Activated T-helper 1 cell treated with anti-CD3 and anti-CD28 coated beads, Interleukin-12 subunit alpha, Interleukin-12 subunit beta, Interleukin-2, Interleukin-4 antibody, amounts not matched to agents 30 ng/mL and 10 ng/mL and 1 ng/mL, durations not matched to agents 14 hours and 24 hours and 36 hours (primary cell): ENCODE results near the gene ACBD6. TPM values are rescaled to one million over a fixed set of nuclear protein-coding genes. Genes with fewer than 3 reads are reported as not detected.
"Not testable (repeated sequence)": the region's sequence is repeated elsewhere in the genome, so short reads cannot be mapped to it uniquely, and the experiment has no call there.

ENCODE experiments used
- DNase-seq: peaks from one replicate; pipeline ENCODE4 v3.0.0; 2021; ENCODE audit warnings: low spot score
- H3K27ac Mint-ChIP-seq: one replicate; pipeline ENCODE4 v1.8.0; 2021; ENCODE audit warnings: mild to moderate bottlenecking, mixed read lengths
- H3K27me3 Mint-ChIP-seq: one replicate; pipeline ENCODE4 v1.8.0; 2022; ENCODE audit warnings: mild to moderate bottlenecking, moderate library complexity, mixed read lengths; ENCODE audit not compliant: insufficient read depth
- H3K36me3 Mint-ChIP-seq: one replicate; pipeline ENCODE4 v1.8.0; 2021; ENCODE audit warnings: low read depth, mixed read lengths
- H3K4me1 Mint-ChIP-seq: one replicate; pipeline ENCODE4 v1.8.0; 2021; ENCODE audit warnings: low read depth, mixed read lengths
- H3K4me3 Mint-ChIP-seq: one replicate; pipeline ENCODE4 v1.8.0; 2021; ENCODE audit warnings: mild to moderate bottlenecking, moderate library complexity, mixed read lengths
- H3K9me3 Mint-ChIP-seq: one replicate; pipeline ENCODE4 v1.8.0; 2021; ENCODE audit warnings: mixed read lengths
- intact Hi-C: fragments of 100-400 bp; cut with micrococcal nuclease; formaldehyde crosslinking; loops from one replicate; pipeline ENCODE4 v1.15.1; 2024
- total RNA-seq: library from RNA; stranded (reverse); gene quantifications from 2 replicates; pipeline ENCODE4 v1.2.3, GENCODE V29; 2022

ACBD6 gene
- total RNA-seq, 1 donor from 2014 or later, result 49.4 TPM

DNA sequence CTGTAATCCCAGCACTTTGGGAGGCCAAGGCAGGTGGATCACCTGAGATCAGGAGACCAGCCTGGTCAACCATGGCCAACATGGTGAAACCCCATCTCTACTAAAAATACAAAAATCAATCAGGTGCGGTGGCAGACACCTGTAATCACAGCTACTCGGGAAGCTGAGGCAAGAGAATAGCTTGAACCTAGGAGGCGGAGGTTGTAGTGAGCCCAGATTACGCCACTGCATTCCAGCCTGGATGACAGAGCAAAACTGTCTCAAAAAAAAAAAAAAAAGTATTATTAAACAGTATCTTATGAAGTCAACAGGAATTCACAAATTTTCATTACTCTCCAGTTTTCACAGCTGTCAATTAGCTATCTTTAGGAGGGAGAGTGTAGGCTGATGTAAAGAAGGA, 3.8 kb downstream of the ACBD6 start:
- peaks cover 18% of the 10 kb centered on the region for H3K36me3 Mint-ChIP-seq
- H3K9me3 Mint-ChIP-seq, result no peaks in the 10 kb centered on the region
- H3K27me3 Mint-ChIP-seq, result no peaks in the 10 kb centered on the region
- H3K4me3 Mint-ChIP-seq, result no peak overlapping the region
- DNase-seq, result no peak
- no peak overlapping the region for H3K27ac Mint-ChIP-seq
- intact Hi-C loops, result no loop called here
- peaks cover 28% of the 10 kb centered on the region for H3K4me1 Mint-ChIP-seq

DNA sequence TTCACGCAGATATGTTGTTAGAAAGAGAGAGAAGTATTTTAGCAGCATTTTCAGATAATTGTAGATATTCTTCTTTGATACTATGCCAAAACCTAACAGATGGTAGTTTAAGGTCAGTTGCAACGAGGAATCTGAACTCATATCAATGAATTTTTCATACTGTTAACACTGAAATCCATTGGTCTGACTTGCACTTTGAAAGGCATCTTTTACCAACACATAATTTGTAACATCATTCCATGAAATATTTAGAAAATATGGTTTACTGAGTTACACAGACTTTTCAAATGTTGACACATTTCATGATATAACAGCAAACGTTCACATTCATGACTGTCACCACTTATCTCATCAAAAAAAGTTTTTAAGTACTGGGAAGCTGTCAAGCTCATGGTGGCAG, 4.6 kb downstream of the ACBD6 start:
- peaks cover 20% of the 10 kb centered on the region for H3K4me1 Mint-ChIP-seq
- H3K9me3 Mint-ChIP-seq, result no peaks in the 10 kb centered on the region
- no peak overlapping the region for H3K27ac Mint-ChIP-seq
- no peak overlapping the region for H3K4me3 Mint-ChIP-seq
- no peak for DNase-seq
- intact Hi-C loops, result no loop called here
- peaks cover 22% of the 10 kb centered on the region for H3K36me3 Mint-ChIP-seq
- no peaks in the 10 kb centered on the region for H3K27me3 Mint-ChIP-seq

DNA sequence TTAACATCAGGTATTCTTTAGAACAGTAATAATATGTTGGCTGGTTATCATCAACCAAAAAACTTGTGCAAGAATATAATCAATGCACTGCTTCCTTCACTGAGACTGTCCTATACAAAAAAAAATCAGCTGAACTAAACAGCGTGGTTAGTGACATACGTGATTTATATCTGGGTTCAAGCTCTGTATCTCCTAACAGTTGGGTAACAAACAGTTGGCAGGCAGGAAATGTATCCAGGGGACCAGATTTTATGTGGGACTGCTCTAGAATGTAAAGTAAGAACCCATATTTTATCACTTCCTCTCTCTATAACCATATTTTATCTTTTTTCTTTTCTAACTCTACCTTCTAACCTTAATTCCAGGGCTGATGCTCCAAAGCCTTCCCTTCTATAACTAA, 8.0 kb downstream of the ACBD6 start:
- intact Hi-C loops, result no loop called here
- no peaks in the 10 kb centered on the region for H3K9me3 Mint-ChIP-seq
- H3K4me3 Mint-ChIP-seq, result no peak overlapping the region
- no peak overlapping the region for H3K27ac Mint-ChIP-seq
- no peak for DNase-seq
- H3K4me1 Mint-ChIP-seq, result peaks cover 5% of the 10 kb centered on the region
- no peaks in the 10 kb centered on the region for H3K27me3 Mint-ChIP-seq
- H3K36me3 Mint-ChIP-seq, result peaks cover 17% of the 10 kb centered on the region

DNA sequence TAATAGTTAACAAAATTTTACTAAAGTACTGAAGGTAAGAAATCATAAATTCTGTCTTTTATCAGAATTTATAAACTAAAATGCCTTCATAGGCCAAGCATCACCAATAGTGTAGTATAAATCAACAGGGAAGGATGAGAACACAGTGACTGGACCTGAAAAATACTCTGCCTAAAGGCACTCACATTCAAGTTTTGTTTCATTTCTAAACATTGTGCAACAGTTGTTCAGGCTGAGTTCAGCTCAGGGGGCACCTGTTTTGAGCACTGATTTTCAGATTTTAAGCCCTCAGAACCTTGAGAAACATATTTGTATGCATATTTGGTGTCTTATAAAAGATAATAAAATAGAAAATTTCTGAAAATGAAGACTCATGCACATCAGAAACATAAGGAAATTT, 12.4 kb downstream of the ACBD6 start:
- Mint-ChIP-seq H3K4me1 (peaks cover 10% of the 10 kb centered on the region), H3K27me3 (no peaks in the 10 kb centered on the region), H3K36me3 (peaks cover 30% of the 10 kb centered on the region), H3K27ac (no peak overlapping the region), H3K9me3 (no peaks in the 10 kb centered on the region), H3K4me3 (no peak overlapping the region)
- intact Hi-C loops, result no loop called here
- DNase-seq, result no peak

DNA sequence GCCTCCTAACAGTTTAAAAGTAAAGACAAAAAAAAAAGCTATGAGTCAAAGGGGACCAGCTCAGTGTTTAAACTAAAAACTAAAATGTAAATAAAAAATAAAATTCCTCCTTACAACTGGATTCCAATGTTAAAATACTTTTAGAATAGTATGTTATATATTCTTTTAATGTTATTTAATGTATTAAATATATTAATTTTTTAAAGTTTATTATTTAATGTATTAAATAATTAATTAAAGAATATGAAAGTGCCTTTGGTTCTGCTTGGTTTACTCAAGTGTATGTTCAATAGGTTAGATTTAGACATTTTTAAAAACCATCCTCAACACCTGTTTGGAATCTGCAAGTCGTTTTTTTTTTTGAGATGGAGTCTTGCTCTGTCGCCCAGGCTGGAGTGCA, 13.1 kb downstream of the ACBD6 start:
- no peak overlapping the region for H3K4me3 Mint-ChIP-seq
- intact Hi-C loops, result no loop called here

DNA sequence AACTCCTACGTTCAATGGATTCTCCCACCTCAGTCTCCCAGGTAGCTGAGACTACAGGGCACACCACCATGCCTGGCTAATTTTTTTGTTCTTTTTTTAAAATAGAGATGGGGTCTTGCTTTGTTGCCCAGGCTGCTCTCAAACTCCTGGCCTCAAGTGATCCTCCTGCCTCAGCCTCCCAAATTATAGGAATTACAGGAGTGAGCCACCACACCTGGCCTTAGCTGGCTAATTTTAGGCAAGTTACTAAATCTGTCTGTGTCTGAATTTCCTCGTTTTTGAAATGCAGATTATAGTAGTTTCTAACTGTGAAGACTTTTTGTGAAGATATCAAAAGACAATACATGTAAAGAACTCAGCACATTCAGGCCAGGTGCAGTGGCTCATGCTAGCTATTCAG, 13.7 kb downstream of the ACBD6 start:
- Mint-ChIP-seq H3K4me3 (no peak overlapping the region), H3K27ac (no peak overlapping the region), H3K4me1 (peaks cover 5% of the 10 kb centered on the region), H3K36me3 (peaks cover 25% of the 10 kb centered on the region), H3K9me3 (no peaks in the 10 kb centered on the region), H3K27me3 (no peaks in the 10 kb centered on the region)
- DNase-seq, result no peak
- intact Hi-C loops, result no loop called here

More for the DNA sequence above, 13.1 kb downstream of the ACBD6 start:
- DNase-seq, result no peak
- Mint-ChIP-seq H3K36me3 (peaks cover 28% of the 10 kb centered on the region), H3K4me1 (peaks cover 5% of the 10 kb centered on the region), H3K9me3 (no peaks in the 10 kb centered on the region), H3K27ac (no peak overlapping the region), H3K27me3 (no peaks in the 10 kb centered on the region)

DNA sequence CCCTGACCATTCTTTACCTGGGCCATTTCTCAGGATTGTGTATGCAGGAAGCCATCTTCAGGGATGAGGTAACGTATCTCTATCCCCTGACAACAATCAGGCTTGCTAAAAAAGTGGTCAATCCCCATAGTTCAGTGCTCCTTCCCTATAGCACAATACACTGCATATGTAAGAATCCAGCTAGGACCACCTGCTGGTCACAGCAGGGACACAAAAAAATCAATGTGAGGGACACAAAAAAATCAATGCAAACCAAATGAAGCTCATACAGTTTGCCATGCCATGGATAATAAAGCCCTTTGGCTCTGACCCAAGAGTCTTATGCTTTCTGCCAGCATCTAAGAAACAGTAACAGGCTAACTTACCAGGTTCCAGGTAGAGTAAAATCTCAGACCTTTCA, 16.3 kb downstream of the ACBD6 start:
- DNase-seq, result no peak
- intact Hi-C loops, result no loop called here
- Mint-ChIP-seq H3K4me1 (peaks cover 18% of the 10 kb centered on the region), H3K4me3 (no peak overlapping the region), H3K36me3 (peaks cover 16% of the 10 kb centered on the region), H3K27me3 (no peaks in the 10 kb centered on the region), H3K9me3 (no peaks in the 10 kb centered on the region), H3K27ac (no peak overlapping the region)

DNA sequence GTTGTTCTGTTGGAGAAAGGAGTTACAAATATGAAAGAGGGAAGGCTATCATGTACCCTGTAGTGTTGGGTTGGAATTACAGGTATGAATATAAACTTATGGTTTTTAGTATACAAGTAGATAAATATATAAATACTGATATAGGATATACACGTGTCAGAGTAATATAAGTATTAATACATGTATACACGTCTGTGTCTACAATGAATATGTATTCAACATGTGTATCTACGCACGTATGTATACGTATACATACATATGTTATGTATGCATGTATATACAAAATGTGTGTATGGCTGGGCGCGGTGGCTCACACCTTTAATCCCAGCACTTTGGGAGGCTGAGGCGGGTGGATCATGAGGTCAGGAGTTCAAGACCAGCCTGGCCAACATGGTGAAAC, 17.9 kb downstream of the ACBD6 start:
- Mint-ChIP-seq H3K4me1 (peaks cover 18% of the 10 kb centered on the region), H3K36me3 (peaks cover 16% of the 10 kb centered on the region)
- intact Hi-C loops, result loop anchor here (5.0 kb wide), 2 partner anchors 617 to 777 kb away; no protein-coding TSS in a partner anchor

DNA sequence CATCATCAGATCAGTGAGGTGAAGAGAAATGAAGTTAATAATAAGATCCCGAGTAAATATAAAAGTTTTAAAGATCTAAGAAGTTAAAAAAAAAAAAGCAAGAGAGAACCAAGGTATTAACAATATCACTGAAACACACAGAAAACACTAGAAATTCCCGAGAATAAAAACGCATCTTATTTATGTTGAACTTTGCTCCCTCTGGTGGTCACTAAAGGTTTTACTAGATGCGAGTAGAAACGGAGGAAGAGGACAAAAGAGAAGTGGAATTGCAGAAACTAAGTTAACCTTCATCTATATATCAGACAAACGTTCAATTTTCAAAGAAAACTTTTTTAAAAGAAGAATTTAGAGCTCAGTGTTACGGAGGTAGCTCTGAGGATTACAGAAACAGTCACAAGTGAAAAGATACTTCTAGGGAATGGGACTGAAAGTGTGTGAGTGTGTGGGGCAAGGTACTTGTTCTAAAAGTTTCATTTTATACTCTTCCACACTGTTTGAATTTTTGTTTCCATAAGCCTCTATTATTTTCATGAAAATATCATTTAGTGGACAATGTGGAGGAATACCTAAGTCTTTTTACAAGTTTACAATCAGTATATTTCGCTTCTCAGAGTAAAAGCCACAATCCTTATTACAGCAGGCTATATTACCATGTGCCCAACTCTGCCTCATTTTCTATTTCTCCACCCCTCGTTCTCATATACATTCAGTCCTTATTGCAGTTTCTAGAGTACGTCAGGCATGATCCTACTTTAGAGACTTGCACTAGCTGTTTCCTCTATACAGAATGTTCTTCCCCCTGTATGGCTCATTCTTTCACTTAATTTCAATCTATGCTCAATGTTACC, 19.7 kb downstream of the ACBD6 start:
- Mint-ChIP-seq H3K4me1 (peaks cover 18% of the 10 kb centered on the region), H3K27ac (no peak overlapping the region), H3K9me3 (no peaks in the 10 kb centered on the region), H3K4me3 (no peak overlapping the region), H3K36me3 (peaks cover 18% of the 10 kb centered on the region), H3K27me3 (no peaks in the 10 kb centered on the region)
- DNase-seq, result no peak
- intact Hi-C loops, result loop anchor here (1.0 to 5.0 kb wide), 4 partner anchors 117 to 775 kb away; no protein-coding TSS in a partner anchor

More for the DNA sequence above, 17.9 kb downstream of the ACBD6 start:
- Mint-ChIP-seq H3K27me3 (no peaks in the 10 kb centered on the region), H3K9me3 (no peaks in the 10 kb centered on the region), H3K4me3 (no peak overlapping the region), H3K27ac (no peak overlapping the region)
- DNase-seq, result no peak

DNA sequence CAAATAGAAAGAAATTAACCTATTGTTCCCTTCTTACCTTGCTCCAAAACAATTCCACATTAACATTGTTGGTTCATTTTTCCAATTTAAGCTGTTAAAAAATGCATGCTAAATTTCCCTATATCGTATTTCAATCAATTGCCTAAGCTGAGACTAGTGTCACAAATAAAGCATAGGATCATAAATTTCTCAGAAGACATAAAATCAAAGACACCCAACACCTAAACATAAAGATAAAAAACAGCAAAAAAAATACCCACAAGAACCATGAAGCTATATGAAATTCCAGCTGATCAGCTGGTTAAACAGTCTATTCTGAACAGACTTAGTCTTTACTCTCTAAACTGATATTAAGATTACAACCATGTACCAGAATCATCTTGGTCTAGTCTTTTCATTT, 32.3 kb downstream of the ACBD6 start:
- Mint-ChIP-seq H3K4me3 (no peak overlapping the region), H3K27ac (no peak overlapping the region), H3K36me3 (peaks cover 6% of the 10 kb centered on the region), H3K9me3 (peaks cover 1% of the 10 kb centered on the region), H3K27me3 (no peaks in the 10 kb centered on the region), H3K4me1 (no peaks in the 10 kb centered on the region)
- no peak for DNase-seq
- intact Hi-C loops, result no loop called here

DNA sequence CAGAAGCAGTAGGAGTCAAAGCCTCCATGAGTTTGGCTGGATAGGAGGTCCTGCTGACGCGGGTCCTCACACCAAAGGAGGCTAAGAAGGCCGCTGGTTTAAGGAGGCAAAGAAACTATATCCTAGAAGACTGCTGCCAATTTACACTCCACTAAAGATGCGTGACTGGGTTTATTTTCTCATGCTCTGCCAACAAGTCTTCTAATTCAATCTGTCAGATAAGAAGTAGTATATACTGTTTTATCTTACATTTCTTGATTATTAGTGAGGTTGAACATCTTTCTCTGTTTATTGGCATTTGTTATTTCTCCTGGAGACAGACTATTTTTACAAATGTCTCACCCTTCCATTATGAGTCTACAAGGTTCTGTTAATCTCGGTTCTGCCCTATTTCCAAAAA, 34.1 kb downstream of the ACBD6 start:
- Mint-ChIP-seq H3K36me3 (peaks cover 10% of the 10 kb centered on the region), H3K27ac (no peak overlapping the region), H3K4me3 (no peak overlapping the region), H3K4me1 (no peaks in the 10 kb centered on the region), H3K27me3 (no peaks in the 10 kb centered on the region), H3K9me3 (peaks cover 16% of the 10 kb centered on the region)
- intact Hi-C loops, result no loop called here
- no peak for DNase-seq

DNA sequence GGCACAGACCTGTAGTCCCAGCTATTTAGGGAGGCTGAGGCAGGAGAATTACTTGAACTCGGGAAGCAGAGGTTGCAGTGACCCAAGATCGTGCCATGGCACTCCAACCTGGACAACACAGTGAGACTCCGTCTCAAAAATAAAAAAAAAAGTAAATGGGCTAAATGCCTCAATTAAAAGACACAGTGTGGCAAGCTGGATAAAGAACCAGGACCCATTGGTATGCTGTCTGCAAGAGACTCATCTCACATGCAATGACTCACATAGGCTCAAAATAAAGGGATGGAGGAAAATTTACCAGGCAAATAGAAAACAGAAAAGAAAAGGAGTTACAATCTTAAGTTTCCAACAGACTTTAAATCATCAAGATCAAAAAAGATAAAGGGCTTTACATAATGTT, 40.3 kb downstream of the ACBD6 start:
- H3K27ac Mint-ChIP-seq, result no peak overlapping the region
- H3K27me3 Mint-ChIP-seq, result no peaks in the 10 kb centered on the region
- no peak overlapping the region for H3K4me3 Mint-ChIP-seq
- no peak for DNase-seq
- H3K9me3 Mint-ChIP-seq, result peaks cover 42% of the 10 kb centered on the region
- peaks cover 24% of the 10 kb centered on the region for H3K36me3 Mint-ChIP-seq
- intact Hi-C loops, result no loop called here
- peaks cover 6% of the 10 kb centered on the region for H3K4me1 Mint-ChIP-seq

DNA sequence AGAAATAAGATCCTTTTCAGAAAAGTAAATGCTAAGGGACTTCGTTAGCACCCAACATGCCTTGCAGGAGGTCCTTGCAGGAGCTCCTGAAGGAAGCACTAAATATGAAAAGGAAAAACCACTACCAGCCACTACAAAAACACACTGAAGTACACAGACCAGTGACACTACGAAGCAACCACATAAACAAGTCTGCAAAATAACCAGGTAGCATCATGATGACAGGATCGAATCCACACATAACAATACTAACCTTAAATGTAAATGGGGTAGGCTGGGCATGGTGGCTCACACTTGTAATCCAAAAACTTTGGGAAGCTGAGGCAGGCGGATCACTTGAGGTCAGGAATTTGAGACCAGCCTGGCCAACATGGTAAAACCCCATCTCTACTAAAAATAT, 40.7 kb downstream of the ACBD6 start:
- H3K27me3 Mint-ChIP-seq, intact Hi-C loops, H3K27ac Mint-ChIP-seq, H3K4me1 Mint-ChIP-seq, H3K4me3 Mint-ChIP-seq, DNase-seq: not testable (repeated sequence)
- Mint-ChIP-seq H3K36me3 (peaks cover 24% of the 10 kb centered on the region), H3K9me3 (peaks cover 42% of the 10 kb centered on the region)
